ENCODE results near the gene IL23A. TPM values are rescaled to one million over a fixed set of nuclear protein-coding genes. Genes with fewer than 3 reads are reported as not detected.

IL23A gene
- total and polyA plus RNA-seq, 2 of the 13 experiments (the other 11 are each of a cell fraction or from before 2014, with no cell fraction given), result 0.33 to 0.35 TPM

- TF ChIP-seq ZHX2 (IDR thresholded peaks at IDR 0.05; ENCODE audit: low read depth), result peak; percentile 76
- TF ChIP-seq ZHX2 (CRISPR knock-in tag; IDR thresholded peaks at IDR 0.05; ENCODE audit: borderline replicate concordance), result no peak
- peak; percentile 73 for TF ChIP-seq POLR2AphosphoS5 (IDR thresholded peaks at IDR 0.05; ENCODE audit: low read depth, low read length)
- 0 out of 2 replicates have a peak, but pooled peaks have one; percentile 49 for TF ChIP-seq ZNF766 (CRISPR knock-in tag; IDR thresholded peaks at IDR 0.05; ENCODE audit: borderline replicate concordance)
- peak; percentile 66 for TF ChIP-seq PHF20 (CRISPR knock-in tag; IDR thresholded peaks at IDR 0.05)
- peak; percentile 89 for TF ChIP-seq ZMYM4 (CRISPR knock-in tag; IDR thresholded peaks at IDR 0.05)
- peak; percentile 46 for TF ChIP-seq ZNF883 (CRISPR knock-in tag; IDR thresholded peaks at IDR 0.05; ENCODE audit: not compliant biosample characterization)
- TF ChIP-seq MIER2 (CRISPR knock-in tag; IDR thresholded peaks at IDR 0.05), result 0 out of 2 replicates have a peak, but pooled peaks have one; percentile 21
- TF ChIP-seq ZNF513 (CRISPR knock-in tag; conservative IDR thresholded peaks at IDR 0.05), result no peak
- TF ChIP-seq KAT8 (CRISPR knock-in tag; IDR thresholded peaks at IDR 0.05), result peak; percentile 82
- peak; percentile 93 for TF ChIP-seq POGZ (CRISPR knock-in tag; IDR thresholded peaks at IDR 0.05)
- peak; percentile 80 for TF ChIP-seq ASH2L (IDR thresholded peaks at IDR 0.05; ENCODE audit: insufficient read length, low read depth, low read length)
- TF ChIP-seq ZNF704 (CRISPR knock-in tag; IDR thresholded peaks at IDR 0.05; ENCODE audit: borderline replicate concordance), result 0 out of 2 replicates have a peak, but pooled peaks have one; percentile 41
- TF ChIP-seq, protein P1, sequence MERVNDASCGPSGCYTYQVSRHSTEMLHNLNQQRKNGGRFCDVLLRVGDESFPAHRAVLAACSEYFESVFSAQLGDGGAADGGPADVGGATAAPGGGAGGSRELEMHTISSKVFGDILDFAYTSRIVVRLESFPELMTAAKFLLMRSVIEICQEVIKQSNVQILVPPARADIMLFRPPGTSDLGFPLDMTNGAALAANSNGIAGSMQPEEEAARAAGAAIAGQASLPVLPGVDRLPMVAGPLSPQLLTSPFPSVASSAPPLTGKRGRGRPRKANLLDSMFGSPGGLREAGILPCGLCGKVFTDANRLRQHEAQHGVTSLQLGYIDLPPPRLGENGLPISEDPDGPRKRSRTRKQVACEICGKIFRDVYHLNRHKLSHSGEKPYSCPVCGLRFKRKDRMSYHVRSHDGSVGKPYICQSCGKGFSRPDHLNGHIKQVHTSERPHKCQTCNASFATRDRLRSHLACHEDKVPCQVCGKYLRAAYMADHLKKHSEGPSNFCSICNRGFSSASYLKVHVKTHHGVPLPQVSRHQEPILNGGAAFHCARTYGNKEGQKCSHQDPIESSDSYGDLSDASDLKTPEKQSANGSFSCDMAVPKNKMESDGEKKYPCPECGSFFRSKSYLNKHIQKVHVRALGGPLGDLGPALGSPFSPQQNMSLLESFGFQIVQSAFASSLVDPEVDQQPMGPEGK (CRISPR knock-in tag; IDR thresholded peaks at IDR 0.05), result peak; percentile 81
- TF ChIP-seq, protein P2, sequence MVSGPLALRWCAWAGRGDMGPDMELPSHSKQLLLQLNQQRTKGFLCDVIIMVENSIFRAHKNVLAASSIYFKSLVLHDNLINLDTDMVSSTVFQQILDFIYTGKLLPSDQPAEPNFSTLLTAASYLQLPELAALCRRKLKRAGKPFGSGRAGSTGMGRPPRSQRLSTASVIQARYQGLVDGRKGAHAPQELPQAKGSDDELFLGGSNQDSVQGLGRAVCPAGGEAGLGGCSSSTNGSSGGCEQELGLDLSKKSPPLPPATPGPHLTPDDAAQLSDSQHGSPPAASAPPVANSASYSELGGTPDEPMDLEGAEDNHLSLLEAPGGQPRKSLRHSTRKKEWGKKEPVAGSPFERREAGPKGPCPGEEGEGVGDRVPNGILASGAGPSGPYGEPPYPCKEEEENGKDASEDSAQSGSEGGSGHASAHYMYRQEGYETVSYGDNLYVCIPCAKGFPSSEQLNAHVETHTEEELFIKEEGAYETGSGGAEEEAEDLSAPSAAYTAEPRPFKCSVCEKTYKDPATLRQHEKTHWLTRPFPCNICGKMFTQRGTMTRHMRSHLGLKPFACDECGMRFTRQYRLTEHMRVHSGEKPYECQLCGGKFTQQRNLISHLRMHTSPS (CRISPR knock-in tag; IDR thresholded peaks at IDR 0.05; ENCODE audit: low read depth), result 0 out of 2 replicates have a peak, but pooled peaks have one; percentile 21
Observed at GRCh38 chr12:56359851-56360767, 21.4 kb downstream of the IL23A start, which contains the start of gene STAT2 (continued).

All from HepG2 (cell line).